ENCODE results near the gene TNRC18.
"Not testable (repeated sequence)": the region's sequence is repeated elsewhere in the genome, so short reads cannot be mapped to it uniquely, and the experiment has no call there.

TNRC18 gene

GRCh38 chr7:5315761-5316160 lies 107.9 kb downstream of the TNRC18 start:
- DNase-seq = no peak

- DNase-seq = no peak
Measured at GRCh38 chr7:5314864-5315263, 108.8 kb downstream of the TNRC18 start.

GRCh38 chr7:5313076-5313885 lies 110.4 kb downstream of the TNRC18 start:
- DNase-seq = not testable (repeated sequence)

- not testable (repeated sequence) for DNase-seq
Measured at GRCh38 chr7:5312276-5313070, 111.2 kb downstream of the TNRC18 start.

GRCh38 chr7:5310822-5311405 lies 112.7 kb downstream of the TNRC18 start:
- DNase-seq = no peak

GRCh38 chr7:5309146-5309545 lies 114.5 kb downstream of the TNRC18 start:
- DNase-seq = no peak

GRCh38 chr7:5307221-5308142 lies 116.2 kb downstream of the TNRC18 start:
- DNase-seq = not testable (repeated sequence)

- DNase-seq = not testable (repeated sequence)
Measured at GRCh38 chr7:5305050-5305449, 118.6 kb downstream of the TNRC18 start.

GRCh38 chr7:5303591-5304505 lies 119.8 kb downstream of the TNRC18 start:
- no peak for DNase-seq

- no peak for DNase-seq
Measured at GRCh38 chr7:5303061-5303460, 120.6 kb downstream of the TNRC18 start.

- DNase-seq = no peak
Measured at GRCh38 chr7:5302577-5302976, 121.1 kb downstream of the TNRC18 start.

- no peak for DNase-seq
Measured at GRCh38 chr7:5300366-5300765, 123.3 kb downstream of the TNRC18 start.

- DNase-seq = peak; percentile 43
Measured at GRCh38 chr7:5296611-5297226, 126.9 kb downstream of the TNRC18 start.

GRCh38 chr7:5296015-5296610 lies 127.5 kb downstream of the TNRC18 start:
- no peak for DNase-seq

- DNase-seq = no peak
Measured at GRCh38 chr7:5295039-5296014, 128.3 kb downstream of the TNRC18 start.

GRCh38 chr7:5294169-5294987 lies 129.3 kb downstream of the TNRC18 start:
- DNase-seq = no peak

- not testable (repeated sequence) for DNase-seq
Measured at GRCh38 chr7:5291711-5292335, 131.8 kb downstream of the TNRC18 start.
